ENCODE results near the gene ABCA10. TPM values are rescaled to one million over a fixed set of nuclear protein-coding genes. Genes with fewer than 3 reads are reported as not detected.

ABCA10 gene
- total RNA-seq, 1 experiment from 2014 or later, result 0.34 TPM

DNA sequence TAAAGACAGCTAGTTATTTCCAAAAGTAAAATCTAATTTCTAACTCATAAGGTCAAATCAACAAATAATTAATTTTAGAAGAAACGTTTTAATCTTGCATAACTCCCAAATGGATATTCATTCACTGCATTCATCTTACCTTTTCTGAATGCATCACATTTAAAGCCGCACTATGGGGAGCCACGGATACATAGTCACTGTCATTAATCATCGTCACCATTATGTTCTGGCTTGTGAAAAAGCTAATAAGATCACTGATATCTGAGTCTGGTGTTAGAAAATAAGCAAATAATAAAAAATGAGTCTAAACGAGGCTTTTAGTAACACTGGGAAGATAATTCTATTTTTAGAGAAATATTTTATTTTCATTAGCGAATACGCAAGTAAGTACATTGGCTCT, 42.4 kb upstream of the ABCA10 start:
- Histone ChIP-seq H4K20me1 (ENCODE audit: insufficient read depth) (no peaks in the 10 kb centered on the region), H3K9me3 (ENCODE audit: control insufficient read depth in 1 of 2, insufficient read depth in 1 of 2, low read depth in 1 of 2, low read length in 2 of 2) (no peaks in the 10 kb centered on the region), H3K79me2 (ENCODE audit: insufficient read depth, low read length) (no peaks in the 10 kb centered on the region), H3K9me2 (ENCODE audit: insufficient read depth) (no peaks in the 10 kb centered on the region), H2AFZ (ENCODE audit: low read depth, low read length, poor library complexity, severe bottlenecking) (no peak overlapping the region), H3K4me2 (ENCODE audit: low read length) (no peak overlapping the region), H3K4me1 (ENCODE audit: control insufficient read depth in 1 of 2, insufficient read depth in 2 of 2, low read length in 2 of 2) (no peaks in the 10 kb centered on the region; a peak in 1 of 4 replicates), H3K36me3 (ENCODE audit: control insufficient read depth in 1 of 2, insufficient read depth in 2 of 2, low read length in 2 of 2) (no peaks in the 10 kb centered on the region), H3K27me3 (ENCODE audit: insufficient read depth, low read length) (no peaks in the 10 kb centered on the region), H3K27ac (ENCODE audit: low read depth, low read length) (no peak overlapping the region), H3K4me3 (replicated peaks in 1 of 2; ENCODE audit: low read depth in 1 of 2, low read length in 2 of 2) (no peak overlapping the region), H3K9ac (ENCODE audit: low read length) (no peak overlapping the region)
- ChIA-PET CTCF (no interaction called here), POLR2A (no interaction called here), RAD21 (ENCODE audit: low non-redundant PET in 1 of 2, low total read pairs in 2 of 2, uncharacterized antibody in 2 of 2, unreplicated experiment in 2 of 2) (no interaction called here)
- DNase-seq (ENCODE audit: low read depth, low spot score) (no peak), ATAC-seq (no peak)
- intact Hi-C loops (cut with micrococcal nuclease), result no loop called here
- no TSS peak for BruUV-seq (replicated peaks)
- no peak for TF ChIP-seq SIN3A (IDR thresholded peaks at IDR 0.05; ENCODE audit: low read depth)
- TF ChIP-seq EZH2 (IDR thresholded peaks at IDR 0.05), result no peak
- TF ChIP-seq, protein P1, sequence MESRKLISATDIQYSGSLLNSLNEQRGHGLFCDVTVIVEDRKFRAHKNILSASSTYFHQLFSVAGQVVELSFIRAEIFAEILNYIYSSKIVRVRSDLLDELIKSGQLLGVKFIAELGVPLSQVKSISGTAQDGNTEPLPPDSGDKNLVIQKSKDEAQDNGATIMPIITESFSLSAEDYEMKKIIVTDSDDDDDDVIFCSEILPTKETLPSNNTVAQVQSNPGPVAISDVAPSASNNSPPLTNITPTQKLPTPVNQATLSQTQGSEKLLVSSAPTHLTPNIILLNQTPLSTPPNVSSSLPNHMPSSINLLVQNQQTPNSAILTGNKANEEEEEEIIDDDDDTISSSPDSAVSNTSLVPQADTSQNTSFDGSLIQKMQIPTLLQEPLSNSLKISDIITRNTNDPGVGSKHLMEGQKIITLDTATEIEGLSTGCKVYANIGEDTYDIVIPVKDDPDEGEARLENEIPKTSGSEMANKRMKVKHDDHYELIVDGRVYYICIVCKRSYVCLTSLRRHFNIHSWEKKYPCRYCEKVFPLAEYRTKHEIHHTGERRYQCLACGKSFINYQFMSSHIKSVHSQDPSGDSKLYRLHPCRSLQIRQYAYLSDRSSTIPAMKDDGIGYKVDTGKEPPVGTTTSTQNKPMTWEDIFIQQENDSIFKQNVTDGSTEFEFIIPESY (IDR thresholded peaks at IDR 0.05; ENCODE audit: extremely low read depth, insufficient replicate concordance, low read length), result no peak
- TF ChIP-seq POLR2A (IDR thresholded peaks at IDR 0.05; ENCODE audit: borderline replicate concordance, extremely low read depth, insufficient read depth, insufficient read length), result no peak
- TF ChIP-seq ZFX (IDR thresholded peaks at IDR 0.05), result no peak
- TF ChIP-seq YY1 (IDR thresholded peaks at IDR 0.05; ENCODE audit: extremely low read depth, insufficient replicate concordance, low read depth, low read length), result no peak
- no peak for TF ChIP-seq ZNF274 (IDR thresholded peaks at IDR 0.05; ENCODE audit: low read depth, low read length)
- no peak for TF ChIP-seq ELF1 (IDR thresholded peaks at IDR 0.05; ENCODE audit: borderline replicate concordance, low read depth)
